Vagina (tissue), 2 donors: Measurements from ENCODE around the gene TBX1. TPM values are rescaled to one million over a fixed set of nuclear protein-coding genes. Genes with fewer than 3 reads are reported as not detected.
"Not testable (repeated sequence)": the region's sequence is repeated elsewhere in the genome, so short reads cannot be mapped to it uniquely, and the experiment has no call there.

Experiments
- DNase-seq, 2 donors: peaks; one replicate each; pipeline ENCODE4 v3.0.0-alpha.2; 2017; ENCODE audit errors: extremely low spot score in 2 of 2
- H3K27ac ChIP-seq: fragments of 200-600 bp; sonication (generic); one replicate; pipeline ENCODE4 v1.5.1; 2019
- H3K27me3 ChIP-seq: fragments of 200-600 bp; sonication (generic); one replicate; pipeline ENCODE4 v1.5.1; 2019
- H3K36me3 ChIP-seq, 2 donors: fragments of 200-600 bp; sonication (generic); one replicate each; pipeline ENCODE4 v1.5.1; 2017 to 2019
- H3K4me1 ChIP-seq: fragments of 200-600 bp; sonication (generic); one replicate; pipeline ENCODE4 v1.5.1; 2019
- H3K4me3 ChIP-seq, 2 donors: fragments of 200-600 bp; sonication (generic); 1 replicate in 1 of 2; 2 replicates in 1 of 2; pipeline ENCODE4 v1.5.1; 2016 to 2019
- H3K9me3 ChIP-seq: fragments of 200-600 bp; sonication (generic); one replicate; pipeline ENCODE4 v1.5.1; 2019
- POLR2A ChIP-seq, 2 donors: fragments of 450-650 bp; IDR thresholded peaks; one replicate each; pipeline ENCODE4 v1.6.1; 2017; ENCODE audit warnings: antibody characterized with exemption in 2 of 2, mild to moderate bottlenecking in 2 of 2, moderate library complexity in 2 of 2
- POLR2AphosphoS5 ChIP-seq, 2 donors: sonication (generic); formaldehyde crosslinking; IDR thresholded peaks; one replicate each; pipeline ENCODE4 v1.9.0; 2017; ENCODE audit warnings: antibody characterized with exemption in 2 of 2, mild to moderate bottlenecking in 2 of 2, low read depth in 1 of 2; ENCODE audit not compliant: insufficient read depth in 1 of 2
- intact Hi-C: fragments of 100-400 bp; cut with DNase I; formaldehyde crosslinking; loops from one replicate; pipeline ENCODE4 v1.15.1; 2023
- total RNA-seq: library from RNA; depleted of rRNA; stranded (reverse); fragments of >200 nt; gene quantifications from one replicate; pipeline ENCODE4 v1.2.3, GENCODE V29; 2016
- TF ChIP-seq, protein P1 (sequence below), 3 experiments: fragments of 450-650 bp in 2 of 3; fragments of 200-600 bp in 1 of 3; sonication (generic) in 1 of 3; IDR thresholded peaks; one replicate each; pipeline ENCODE4 v1.5.1; 2017 to 2019; ENCODE audit warnings: antibody characterized with exemption in 3 of 3, mild to moderate bottlenecking in 2 of 3, moderate library complexity in 2 of 3

The TBX1 gene
- total RNA-seq, 1 donor from 2014 or later, result 7.1 TPM

DNA sequence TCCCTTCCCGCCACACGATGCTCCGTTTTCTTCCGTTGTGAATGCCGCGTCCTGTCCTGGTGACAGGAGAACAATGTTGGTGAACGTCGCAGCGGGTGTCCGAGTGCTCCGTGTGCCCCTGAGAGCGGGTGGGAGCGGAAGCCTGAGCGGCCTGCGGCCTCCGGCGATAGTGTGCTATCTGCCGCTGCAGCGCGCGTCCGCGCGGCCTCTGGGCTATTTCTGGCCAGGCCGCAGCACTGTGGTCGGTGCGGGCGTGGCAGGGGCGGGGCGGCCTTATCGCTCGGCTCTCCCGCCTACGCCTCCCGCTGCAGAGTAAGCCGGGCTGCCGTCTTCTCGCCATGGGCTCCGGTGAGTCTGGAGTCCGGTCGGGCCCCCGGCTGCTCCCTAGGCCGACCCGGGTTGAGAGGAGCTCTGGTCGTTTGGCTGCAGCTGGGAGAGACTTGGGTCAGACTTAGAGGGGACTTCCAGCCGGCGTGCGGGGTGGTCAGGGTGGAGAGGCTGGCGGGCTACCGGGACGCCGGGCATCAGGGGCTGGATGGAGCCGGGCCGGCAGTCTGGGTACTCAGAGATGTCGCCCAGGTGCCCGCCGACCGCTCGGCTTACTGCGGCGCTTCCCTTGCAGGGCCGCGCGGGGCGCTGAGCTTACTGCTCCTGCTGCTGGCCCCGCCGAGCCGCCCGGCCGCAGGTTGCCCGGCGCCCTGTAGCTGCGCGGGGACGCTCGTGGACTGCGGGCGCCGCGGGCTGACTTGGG, 37.2 kb upstream of the TBX1 start, which contains the start of gene GP1BB:
TSS of gene GP1BB (plus strand) at position 308 of the 751 bp plus-strand sequence. CDS start at position 339, 31 bp downstream.
- H3K36me3 ChIP-seq, result peaks cover 0 to 32% of the 10 kb centered on the region in 2 donors
- no peak for DNase-seq
- no peaks in the 10 kb centered on the region for H3K27me3 ChIP-seq
- peaks cover 26% of the 10 kb centered on the region for H3K4me1 ChIP-seq
- TF ChIP-seq, protein P1, sequence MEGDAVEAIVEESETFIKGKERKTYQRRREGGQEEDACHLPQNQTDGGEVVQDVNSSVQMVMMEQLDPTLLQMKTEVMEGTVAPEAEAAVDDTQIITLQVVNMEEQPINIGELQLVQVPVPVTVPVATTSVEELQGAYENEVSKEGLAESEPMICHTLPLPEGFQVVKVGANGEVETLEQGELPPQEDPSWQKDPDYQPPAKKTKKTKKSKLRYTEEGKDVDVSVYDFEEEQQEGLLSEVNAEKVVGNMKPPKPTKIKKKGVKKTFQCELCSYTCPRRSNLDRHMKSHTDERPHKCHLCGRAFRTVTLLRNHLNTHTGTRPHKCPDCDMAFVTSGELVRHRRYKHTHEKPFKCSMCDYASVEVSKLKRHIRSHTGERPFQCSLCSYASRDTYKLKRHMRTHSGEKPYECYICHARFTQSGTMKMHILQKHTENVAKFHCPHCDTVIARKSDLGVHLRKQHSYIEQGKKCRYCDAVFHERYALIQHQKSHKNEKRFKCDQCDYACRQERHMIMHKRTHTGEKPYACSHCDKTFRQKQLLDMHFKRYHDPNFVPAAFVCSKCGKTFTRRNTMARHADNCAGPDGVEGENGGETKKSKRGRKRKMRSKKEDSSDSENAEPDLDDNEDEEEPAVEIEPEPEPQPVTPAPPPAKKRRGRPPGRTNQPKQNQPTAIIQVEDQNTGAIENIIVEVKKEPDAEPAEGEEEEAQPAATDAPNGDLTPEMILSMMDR (IDR thresholded peaks at IDR 0.05), result no peak
- no peak for TF ChIP-seq POLR2AphosphoS5 (IDR thresholded peaks at IDR 0.05; ENCODE audit: insufficient read depth in 1 of 2, low read depth in 1 of 2)
- no peak for TF ChIP-seq POLR2A (IDR thresholded peaks at IDR 0.05)
- no peaks in the 10 kb centered on the region for H3K9me3 ChIP-seq
- H3K27ac ChIP-seq, result no peak within 1 kb of the TSS
- intact Hi-C loops, result no loop called here
- peak within 1 kb of the TSS in 1 of 2 donors; percentile 36 for H3K4me3 ChIP-seq

DNA sequence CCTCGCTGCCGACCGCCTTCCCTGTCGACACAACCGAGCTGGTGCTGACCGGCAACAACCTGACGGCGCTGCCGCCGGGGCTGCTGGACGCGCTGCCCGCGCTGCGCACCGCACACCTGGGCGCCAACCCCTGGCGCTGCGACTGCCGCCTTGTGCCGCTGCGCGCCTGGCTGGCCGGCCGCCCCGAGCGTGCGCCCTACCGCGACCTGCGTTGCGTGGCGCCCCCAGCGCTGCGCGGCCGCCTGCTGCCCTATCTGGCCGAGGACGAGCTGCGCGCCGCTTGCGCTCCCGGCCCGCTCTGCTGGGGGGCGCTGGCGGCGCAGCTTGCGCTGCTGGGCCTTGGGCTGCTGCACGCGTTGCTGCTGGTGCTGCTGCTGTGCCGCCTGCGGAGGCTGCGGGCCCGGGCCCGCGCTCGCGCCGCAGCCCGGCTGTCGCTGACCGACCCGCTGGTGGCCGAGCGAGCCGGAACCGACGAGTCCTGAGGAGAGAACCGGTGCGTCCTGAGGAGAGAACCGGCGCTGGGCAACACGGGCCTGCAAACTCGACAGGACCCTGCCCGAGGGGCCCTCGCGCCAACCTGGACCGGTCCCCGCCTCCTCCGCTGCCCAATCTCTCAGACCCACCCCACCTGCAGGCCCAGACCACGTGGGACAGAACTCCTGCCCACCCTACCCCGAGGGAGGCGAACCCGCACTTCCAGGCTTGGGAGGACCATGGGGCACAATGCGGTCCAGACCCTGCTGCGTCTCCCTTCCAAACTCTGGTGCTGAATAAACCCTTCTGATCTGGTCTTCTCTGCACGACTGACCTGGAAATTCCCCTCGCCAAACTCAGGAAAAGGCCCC, 36.4 kb upstream of the TBX1 start:
- H3K9me3 ChIP-seq, result no peaks in the 10 kb centered on the region
- H3K27ac ChIP-seq, result no peak overlapping the region
- TF ChIP-seq POLR2AphosphoS5 (IDR thresholded peaks at IDR 0.05; ENCODE audit: insufficient read depth in 1 of 2, low read depth in 1 of 2) (no peak), POLR2A (IDR thresholded peaks at IDR 0.05) (no peak)
- TF ChIP-seq, protein P1 (IDR thresholded peaks at IDR 0.05), result no peak
- DNase-seq, result no peak
- H3K4me1 ChIP-seq, result peaks cover 18% of the 10 kb centered on the region
- H3K36me3 ChIP-seq, result peaks cover 0 to 32% of the 10 kb centered on the region in 2 donors
- intact Hi-C loops, result no loop called here
- H3K4me3 ChIP-seq, result peak overlapping the region in 1 of 2 donors; percentile 36
- H3K27me3 ChIP-seq, result no peaks in the 10 kb centered on the region

DNA sequence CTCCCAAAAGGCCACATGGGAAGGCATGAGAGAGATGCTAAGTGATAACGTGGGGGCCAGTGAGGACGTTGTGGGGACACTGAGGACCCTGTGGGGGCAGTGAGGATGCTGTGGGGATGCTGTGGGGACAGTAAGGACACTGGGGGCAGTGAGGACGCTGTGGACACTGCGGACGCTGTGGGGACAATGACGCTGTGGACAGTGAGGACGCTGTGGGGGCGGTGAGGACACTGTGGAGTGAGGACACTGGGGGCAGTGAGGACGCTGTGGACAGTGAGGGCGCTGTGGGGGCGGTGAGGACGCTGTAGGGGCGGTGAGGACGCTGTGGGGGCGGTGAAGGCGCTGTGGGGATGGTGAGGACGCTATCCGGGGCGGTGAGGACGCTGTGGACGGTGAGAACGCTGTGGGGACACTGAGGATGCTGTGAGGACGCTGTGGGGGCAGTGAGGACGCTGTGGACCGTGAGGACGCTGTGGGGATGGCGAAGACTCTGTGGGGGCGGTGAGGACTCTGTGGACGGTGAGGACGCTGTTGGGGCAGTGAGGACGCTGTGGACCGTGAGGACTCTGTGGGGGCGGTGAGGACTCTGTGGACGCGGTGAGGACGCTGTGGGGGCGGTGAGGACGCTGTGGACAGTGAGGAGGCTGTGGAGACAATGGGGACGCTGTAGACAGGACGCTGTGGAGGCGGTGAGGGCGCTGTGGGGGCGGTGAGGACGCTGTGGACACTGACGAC, 35.5 kb upstream of the TBX1 start:
- peaks cover 13% of the 10 kb centered on the region for H3K4me1 ChIP-seq
- H3K9me3 ChIP-seq, result no peaks in the 10 kb centered on the region
- no peak overlapping the region for H3K27ac ChIP-seq
- no peaks in the 10 kb centered on the region for H3K27me3 ChIP-seq
- H3K4me3 ChIP-seq, result no peak overlapping the region
- peaks cover 0 to 29% of the 10 kb centered on the region in 2 donors for H3K36me3 ChIP-seq
- intact Hi-C loops, result no loop called here
- no peak for DNase-seq
- TF ChIP-seq POLR2A (IDR thresholded peaks at IDR 0.05), result no peak

DNA sequence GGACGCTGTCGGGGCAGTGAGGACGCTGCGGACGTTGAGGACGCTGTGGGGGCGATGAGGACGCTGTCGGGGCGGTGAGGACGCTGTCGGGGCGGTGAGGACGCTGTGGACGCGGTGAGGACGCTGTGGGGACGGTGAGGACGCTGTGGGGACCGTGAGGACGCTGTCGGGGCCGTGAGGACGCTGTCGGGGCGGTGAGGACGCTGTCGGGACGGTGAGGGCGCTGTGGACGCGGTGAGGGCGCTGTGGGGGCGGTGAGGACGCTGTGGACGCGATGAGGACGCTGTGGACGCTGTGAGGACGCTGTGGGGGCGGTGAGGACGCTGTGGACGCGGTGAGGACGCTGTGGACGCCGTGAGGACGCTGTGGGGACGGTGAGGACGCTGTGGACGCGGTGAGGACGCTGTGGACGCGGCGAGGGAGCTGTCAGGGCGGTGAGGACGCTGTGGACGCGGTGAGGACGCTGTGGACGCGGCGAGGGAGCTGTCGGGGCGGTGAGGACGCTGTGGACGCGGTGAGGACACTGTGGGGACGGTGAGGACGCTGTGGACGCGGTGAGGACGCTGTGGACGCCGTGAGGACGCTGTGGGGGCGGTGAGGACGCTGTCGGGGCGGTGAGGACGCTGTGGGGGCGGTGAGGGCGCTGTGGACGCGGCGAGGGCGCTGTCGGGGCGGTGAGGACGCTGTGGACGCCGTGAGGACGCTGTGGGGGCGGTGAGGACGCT, 34.4 kb upstream of the TBX1 start:
- intact Hi-C loops, H3K27ac ChIP-seq, H3K9me3 ChIP-seq, DNase-seq, H3K27me3 ChIP-seq, H3K4me3 ChIP-seq: not testable (repeated sequence)
- peaks cover 0 to 18% of the 10 kb centered on the region in 2 donors for H3K36me3 ChIP-seq
- peaks cover 23% of the 10 kb centered on the region for H3K4me1 ChIP-seq

DNA sequence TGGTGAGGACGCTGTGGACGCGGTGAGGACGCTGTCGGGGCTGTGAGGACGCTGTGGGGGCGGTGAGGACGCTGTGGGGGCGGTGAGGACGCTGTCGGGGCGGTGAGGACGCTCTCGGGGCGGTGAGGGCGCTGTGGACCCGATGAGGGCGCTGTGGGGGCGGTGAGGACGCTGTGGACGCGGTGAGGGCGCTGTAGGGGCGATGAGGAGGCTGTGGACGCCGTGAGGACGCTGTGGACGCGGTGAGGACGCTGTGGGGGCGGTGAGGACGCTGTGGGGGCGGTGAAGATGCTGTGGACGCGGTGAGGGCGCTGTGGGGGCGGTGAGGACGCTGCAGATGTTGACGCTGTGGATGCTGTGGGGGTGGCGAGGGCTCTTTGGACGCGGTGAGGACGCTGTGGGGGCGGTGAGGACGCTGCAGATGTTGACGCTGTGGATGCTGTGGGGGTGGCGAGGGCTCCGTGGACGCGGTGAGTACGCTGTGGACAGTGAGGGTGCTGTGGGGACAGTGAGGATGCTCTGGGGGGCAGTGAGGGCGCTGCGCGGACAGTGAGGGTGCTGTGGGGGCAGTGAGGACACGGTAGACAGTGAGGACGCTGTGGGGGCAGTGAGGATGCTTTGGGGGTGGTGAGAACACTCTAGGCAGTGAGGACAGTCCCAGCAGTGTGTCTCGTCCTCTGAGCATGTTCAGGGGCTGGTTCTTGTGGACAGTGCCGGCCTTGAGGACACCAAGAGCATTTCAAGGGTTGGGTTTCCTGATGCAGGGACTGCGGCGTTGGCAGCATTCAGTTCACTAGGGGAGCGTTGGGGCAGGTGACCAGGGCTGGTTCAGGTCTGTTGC, 33.0 kb upstream of the TBX1 start:
- H3K36me3 ChIP-seq, result peaks cover 0 to 7% of the 10 kb centered on the region in 2 donors
- H3K27ac ChIP-seq, result no peak overlapping the region
- no peaks in the 10 kb centered on the region for H3K27me3 ChIP-seq
- TF ChIP-seq POLR2A (IDR thresholded peaks at IDR 0.05), result no peak
- no peak for TF ChIP-seq POLR2AphosphoS5 (IDR thresholded peaks at IDR 0.05; ENCODE audit: insufficient read depth in 1 of 2, low read depth in 1 of 2)
- TF ChIP-seq, protein P1 (IDR thresholded peaks at IDR 0.05), result no peak
- no peaks in the 10 kb centered on the region for H3K9me3 ChIP-seq
- peaks cover 23% of the 10 kb centered on the region for H3K4me1 ChIP-seq
- DNase-seq, result no peak
- H3K4me3 ChIP-seq, result no peak overlapping the region
- intact Hi-C loops, result no loop called here
